ENCODE data around the gene REELD1. TPM values are rescaled to one million over a fixed set of nuclear protein-coding genes. Genes with fewer than 3 reads are reported as not detected.

Gene REELD1
- total RNA-seq, 1 donor from 2014 or later, result not detected

GRCh38 chr4:146269228-146269653 is 54.9 kb downstream of the REELD1 start:
- DNase-seq (ENCODE audit: low read depth, low spot score), result no peak
- no peak overlapping the region for H3K4me3 Mint-ChIP-seq
- peaks cover 10% of the 10 kb centered on the region for H3K4me1 Mint-ChIP-seq
- no peak overlapping the region for H3K27ac Mint-ChIP-seq (ENCODE audit: unreplicated experiment)
- H3K9me3 Mint-ChIP-seq, result no peaks in the 10 kb centered on the region
- peaks cover 3% of the 10 kb centered on the region for H3K36me3 Mint-ChIP-seq (ENCODE audit: low read depth)
- no peaks in the 10 kb centered on the region for H3K27me3 Mint-ChIP-seq (ENCODE audit: low read depth)
- no peak for TF ChIP-seq CTCF (conservative IDR thresholded peaks at IDR 0.05)

- TF ChIP-seq CTCF (conservative IDR thresholded peaks at IDR 0.05), result no peak
- no peak for DNase-seq (ENCODE audit: low read depth, low spot score)
- Mint-ChIP-seq H3K4me1 (no peaks in the 10 kb centered on the region), H3K27me3 (ENCODE audit: low read depth) (no peaks in the 10 kb centered on the region), H3K27ac (ENCODE audit: unreplicated experiment) (no peak overlapping the region), H3K4me3 (no peak overlapping the region), H3K36me3 (ENCODE audit: low read depth) (peaks cover 3% of the 10 kb centered on the region), H3K9me3 (no peaks in the 10 kb centered on the region)
These were observed 57.1 kb downstream of the REELD1 start for GRCh38 chr4:146271466-146271865.

- H3K9me3 Mint-ChIP-seq, result no peaks in the 10 kb centered on the region
These were observed 59.0 kb downstream of the REELD1 start for GRCh38 chr4:146273204-146273901.

GRCh38 chr4:146274774-146275173 is 60.4 kb downstream of the REELD1 start:
- H3K4me1 Mint-ChIP-seq, result no peaks in the 10 kb centered on the region

More at GRCh38 chr4:146273204-146273901, 59.0 kb downstream of the REELD1 start:
- no peak overlapping the region for H3K27ac Mint-ChIP-seq (ENCODE audit: unreplicated experiment)
- DNase-seq (ENCODE audit: low read depth, low spot score), result no peak
- TF ChIP-seq CTCF (conservative IDR thresholded peaks at IDR 0.05), result no peak
- peaks cover 3% of the 10 kb centered on the region for H3K36me3 Mint-ChIP-seq (ENCODE audit: low read depth)
- no peaks in the 10 kb centered on the region for H3K27me3 Mint-ChIP-seq (ENCODE audit: low read depth)
- no peak overlapping the region for H3K4me3 Mint-ChIP-seq
- no peaks in the 10 kb centered on the region for H3K4me1 Mint-ChIP-seq

GRCh38 chr4:146275370-146275769 is 61.0 kb downstream of the REELD1 start:
- DNase-seq (ENCODE audit: low read depth, low spot score), result no peak
- no peak for TF ChIP-seq CTCF (conservative IDR thresholded peaks at IDR 0.05)
- Mint-ChIP-seq H3K9me3 (no peaks in the 10 kb centered on the region), H3K4me1 (no peaks in the 10 kb centered on the region), H3K27ac (ENCODE audit: unreplicated experiment) (no peak overlapping the region), H3K36me3 (ENCODE audit: low read depth) (peaks cover 5% of the 10 kb centered on the region), H3K4me3 (no peak overlapping the region), H3K27me3 (ENCODE audit: low read depth) (no peaks in the 10 kb centered on the region)

More at GRCh38 chr4:146274774-146275173, 60.4 kb downstream of the REELD1 start:
- no peak for DNase-seq (ENCODE audit: low read depth, low spot score)
- no peak overlapping the region for H3K27ac Mint-ChIP-seq (ENCODE audit: unreplicated experiment)
- TF ChIP-seq CTCF (conservative IDR thresholded peaks at IDR 0.05), result no peak
- no peak overlapping the region for H3K4me3 Mint-ChIP-seq
- H3K9me3 Mint-ChIP-seq, result no peaks in the 10 kb centered on the region
- no peaks in the 10 kb centered on the region for H3K27me3 Mint-ChIP-seq (ENCODE audit: low read depth)
- peaks cover 5% of the 10 kb centered on the region for H3K36me3 Mint-ChIP-seq (ENCODE audit: low read depth)
